Measurements from ENCODE around the gene CNPY4. TPM values are rescaled to one million over a fixed set of nuclear protein-coding genes. Genes with fewer than 3 reads are reported as not detected.
A peak's percentile ranks its signal among the peaks of the same experiment; 100 is the strongest.

The CNPY4 gene
- polyA plus RNA-seq, 1 donor from 2014 or later: 35.8 TPM

DNA sequence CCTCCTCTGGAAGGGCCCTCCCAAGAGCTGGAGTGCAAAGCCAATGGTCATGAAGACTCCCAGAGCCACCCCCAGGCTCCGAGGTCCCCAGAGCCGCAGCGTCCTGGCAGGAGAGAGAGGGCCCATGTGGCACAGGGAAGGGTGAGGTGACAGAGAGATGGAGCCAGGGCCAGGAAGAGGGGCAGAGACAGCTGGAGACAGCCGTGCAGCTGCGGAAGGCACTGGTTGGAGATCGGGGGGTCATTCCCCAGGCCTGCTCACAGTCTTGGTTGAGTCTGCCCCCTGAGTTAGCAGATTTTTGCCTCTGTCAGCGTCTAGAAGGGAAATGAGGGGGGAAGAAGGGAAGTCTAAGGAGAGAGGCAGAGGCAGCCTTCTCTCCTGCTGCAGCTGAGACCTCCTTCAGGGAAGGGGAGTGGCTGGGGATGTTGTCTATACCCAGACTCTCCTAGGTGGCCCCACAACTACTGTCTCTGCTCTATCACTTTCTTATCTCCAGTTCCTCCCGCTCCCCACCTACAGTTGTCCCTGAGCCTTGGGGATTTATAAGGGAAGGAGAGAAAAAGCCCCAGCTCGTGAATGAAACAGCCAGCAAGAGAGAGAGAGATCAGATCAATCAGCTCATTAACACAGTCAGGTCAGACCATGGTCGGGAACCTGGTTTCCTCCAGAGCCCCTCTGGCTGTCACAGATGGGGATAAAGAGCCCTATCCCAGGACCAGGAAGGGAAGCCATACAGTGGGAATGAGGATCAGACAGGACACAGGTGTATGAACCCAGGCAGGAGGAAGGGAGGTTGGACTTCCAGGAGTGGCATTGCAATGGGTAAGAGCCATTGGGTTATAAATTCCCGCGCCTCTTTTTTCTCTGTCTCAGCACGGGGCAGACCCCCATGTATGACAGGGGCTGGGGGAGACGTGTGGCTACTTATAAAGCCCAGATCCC is 47.8 kb downstream of the CNPY4 start:
- Histone ChIP-seq H3K9me3 (ENCODE audit: low read length) (no peaks in the 10 kb centered on the region), H3K4me2 (ENCODE audit: low read length) (no peak overlapping the region), H3K27me3 (ENCODE audit: insufficient read depth, low read depth, low read length) (no peaks in the 10 kb centered on the region), H3K79me2 (replicated peaks; ENCODE audit: insufficient read depth, low read length) (no peaks in the 10 kb centered on the region), H3K36me3 (ENCODE audit: insufficient read depth, low read length) (no peaks in the 10 kb centered on the region), H3K9me2 (ENCODE audit: insufficient read depth, low read length) (no peaks in the 10 kb centered on the region), H3K27ac (ENCODE audit: low read length) (no peak overlapping the region), H3K4me3 (ENCODE audit: low read length) (no peak overlapping the region), H3K9ac (ENCODE audit: low read length) (no peak overlapping the region), H2AFZ (ENCODE audit: low read depth, low read length) (no peak overlapping the region), H3F3A (ENCODE audit: insufficient read depth, low read length, poor library complexity, severe bottlenecking) (no peaks in the 10 kb centered on the region), H4K20me1 (ENCODE audit: insufficient read depth) (no peaks in the 10 kb centered on the region)
- no peak for TF ChIP-seq SMC3 (conservative IDR thresholded peaks at IDR 0.05; ENCODE audit: poor library complexity)
- TF ChIP-seq REST (IDR thresholded peaks at IDR 0.05; ENCODE audit: borderline replicate concordance): no peak
- TF ChIP-seq EP300 (conservative IDR thresholded peaks at IDR 0.05; ENCODE audit: poor library complexity, severe bottlenecking): no peak
- TF ChIP-seq POLR2AphosphoS5 (IDR thresholded peaks at IDR 0.05): no peak
- TF ChIP-seq TAF1 (IDR thresholded peaks at IDR 0.05; ENCODE audit: low read depth): no peak
- no peak for TF ChIP-seq RAD21 (conservative IDR thresholded peaks at IDR 0.05)
- no peak for TF ChIP-seq MXI1 (conservative IDR thresholded peaks at IDR 0.05; ENCODE audit: poor library complexity, severe bottlenecking)

- Histone ChIP-seq H2AFZ (ENCODE audit: low read depth, low read length) (no peak overlapping the region), H3F3A (ENCODE audit: insufficient read depth, low read length, poor library complexity, severe bottlenecking) (no peaks in the 10 kb centered on the region), H3K9me2 (ENCODE audit: insufficient read depth, low read length) (no peaks in the 10 kb centered on the region), H3K4me3 (ENCODE audit: low read length) (peak overlapping the region; percentile 14), H3K27ac (ENCODE audit: low read length) (no peak overlapping the region), H3K79me2 (replicated peaks; ENCODE audit: insufficient read depth, low read length) (no peaks in the 10 kb centered on the region), H3K36me3 (ENCODE audit: insufficient read depth, low read length) (no peaks in the 10 kb centered on the region), H3K9ac (ENCODE audit: low read length) (no peak overlapping the region), H3K27me3 (ENCODE audit: insufficient read depth, low read depth, low read length) (no peaks in the 10 kb centered on the region), H3K9me3 (ENCODE audit: low read length) (no peaks in the 10 kb centered on the region), H3K4me2 (ENCODE audit: low read length) (no peak overlapping the region), H4K20me1 (ENCODE audit: insufficient read depth) (no peaks in the 10 kb centered on the region)
- TF ChIP-seq MXI1 (conservative IDR thresholded peaks at IDR 0.05; ENCODE audit: poor library complexity, severe bottlenecking) (no peak), TAF1 (IDR thresholded peaks at IDR 0.05; ENCODE audit: low read depth) (no peak), SMC3 (conservative IDR thresholded peaks at IDR 0.05; ENCODE audit: poor library complexity) (no peak), EP300 (conservative IDR thresholded peaks at IDR 0.05; ENCODE audit: poor library complexity, severe bottlenecking) (no peak), POLR2AphosphoS5 (IDR thresholded peaks at IDR 0.05) (no peak), REST (IDR thresholded peaks at IDR 0.05; ENCODE audit: borderline replicate concordance) (no peak), EZH2 (IDR thresholded peaks at IDR 0.05; ENCODE audit: borderline replicate concordance, insufficient read depth, low read length, poor library complexity, severe bottlenecking) (no peak), RAD21 (conservative IDR thresholded peaks at IDR 0.05) (no peak)
- TF ChIP-seq, protein P1, sequence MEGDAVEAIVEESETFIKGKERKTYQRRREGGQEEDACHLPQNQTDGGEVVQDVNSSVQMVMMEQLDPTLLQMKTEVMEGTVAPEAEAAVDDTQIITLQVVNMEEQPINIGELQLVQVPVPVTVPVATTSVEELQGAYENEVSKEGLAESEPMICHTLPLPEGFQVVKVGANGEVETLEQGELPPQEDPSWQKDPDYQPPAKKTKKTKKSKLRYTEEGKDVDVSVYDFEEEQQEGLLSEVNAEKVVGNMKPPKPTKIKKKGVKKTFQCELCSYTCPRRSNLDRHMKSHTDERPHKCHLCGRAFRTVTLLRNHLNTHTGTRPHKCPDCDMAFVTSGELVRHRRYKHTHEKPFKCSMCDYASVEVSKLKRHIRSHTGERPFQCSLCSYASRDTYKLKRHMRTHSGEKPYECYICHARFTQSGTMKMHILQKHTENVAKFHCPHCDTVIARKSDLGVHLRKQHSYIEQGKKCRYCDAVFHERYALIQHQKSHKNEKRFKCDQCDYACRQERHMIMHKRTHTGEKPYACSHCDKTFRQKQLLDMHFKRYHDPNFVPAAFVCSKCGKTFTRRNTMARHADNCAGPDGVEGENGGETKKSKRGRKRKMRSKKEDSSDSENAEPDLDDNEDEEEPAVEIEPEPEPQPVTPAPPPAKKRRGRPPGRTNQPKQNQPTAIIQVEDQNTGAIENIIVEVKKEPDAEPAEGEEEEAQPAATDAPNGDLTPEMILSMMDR (IDR thresholded peaks at IDR 0.05; ENCODE audit: poor library complexity, severe bottlenecking): no peak
Observed at GRCh38 chr7:100167912-100168323, 48.5 kb downstream of the CNPY4 start.
